Measurements from ENCODE around the gene RFK.

DNA sequence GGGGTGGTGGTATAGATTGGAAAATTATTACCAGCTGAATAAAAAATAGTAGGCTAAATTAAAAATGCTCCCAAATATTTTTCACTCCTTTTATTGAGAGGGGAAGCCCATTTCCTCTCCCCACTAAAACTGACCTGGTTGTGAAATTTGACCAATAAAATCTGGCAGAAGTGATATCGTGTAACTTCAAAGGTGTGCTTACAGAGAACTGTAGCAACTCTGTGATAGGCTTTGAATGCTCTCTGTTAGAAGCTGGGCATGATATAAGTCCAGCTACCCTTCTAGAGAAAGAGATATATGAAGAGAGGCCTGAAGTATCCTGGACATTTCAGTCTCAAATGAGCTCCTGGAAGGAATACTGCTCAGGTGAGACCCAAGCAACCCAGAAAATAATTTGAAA is 10.2 kb upstream of the RFK start:
- no peak for TF ChIP-seq POLR2A (IDR thresholded peaks at IDR 0.05)
- TF ChIP-seq, protein P1, sequence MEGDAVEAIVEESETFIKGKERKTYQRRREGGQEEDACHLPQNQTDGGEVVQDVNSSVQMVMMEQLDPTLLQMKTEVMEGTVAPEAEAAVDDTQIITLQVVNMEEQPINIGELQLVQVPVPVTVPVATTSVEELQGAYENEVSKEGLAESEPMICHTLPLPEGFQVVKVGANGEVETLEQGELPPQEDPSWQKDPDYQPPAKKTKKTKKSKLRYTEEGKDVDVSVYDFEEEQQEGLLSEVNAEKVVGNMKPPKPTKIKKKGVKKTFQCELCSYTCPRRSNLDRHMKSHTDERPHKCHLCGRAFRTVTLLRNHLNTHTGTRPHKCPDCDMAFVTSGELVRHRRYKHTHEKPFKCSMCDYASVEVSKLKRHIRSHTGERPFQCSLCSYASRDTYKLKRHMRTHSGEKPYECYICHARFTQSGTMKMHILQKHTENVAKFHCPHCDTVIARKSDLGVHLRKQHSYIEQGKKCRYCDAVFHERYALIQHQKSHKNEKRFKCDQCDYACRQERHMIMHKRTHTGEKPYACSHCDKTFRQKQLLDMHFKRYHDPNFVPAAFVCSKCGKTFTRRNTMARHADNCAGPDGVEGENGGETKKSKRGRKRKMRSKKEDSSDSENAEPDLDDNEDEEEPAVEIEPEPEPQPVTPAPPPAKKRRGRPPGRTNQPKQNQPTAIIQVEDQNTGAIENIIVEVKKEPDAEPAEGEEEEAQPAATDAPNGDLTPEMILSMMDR (IDR thresholded peaks at IDR 0.05): no peak

Data from thyroid gland (tissue), 4 donors.